DOHH2 (cell line): ENCODE data around the gene FN3KRP.

ENCODE experiments used
- EZH2phosphoT487 ChIP-seq: fragments of 200-600 bp; sonication (generic); IDR thresholded peaks from 2 replicates; pipeline ENCODE4 v1.6.1; 2017; ENCODE audit warnings: borderline replicate concordance, mild to moderate bottlenecking, antibody characterized with exemption, low read length, moderate library complexity, mixed read lengths
- TF ChIP-seq, protein P1 (sequence below): fragments of 200-600 bp; sonication (generic); IDR thresholded peaks from one replicate; pipeline ENCODE4 v1.5.1; 2014; ENCODE audit warnings: antibody characterized with exemption, mild to moderate bottlenecking, low read depth, low read length; ENCODE audit not compliant: poor library complexity, severe bottlenecking

DNA sequence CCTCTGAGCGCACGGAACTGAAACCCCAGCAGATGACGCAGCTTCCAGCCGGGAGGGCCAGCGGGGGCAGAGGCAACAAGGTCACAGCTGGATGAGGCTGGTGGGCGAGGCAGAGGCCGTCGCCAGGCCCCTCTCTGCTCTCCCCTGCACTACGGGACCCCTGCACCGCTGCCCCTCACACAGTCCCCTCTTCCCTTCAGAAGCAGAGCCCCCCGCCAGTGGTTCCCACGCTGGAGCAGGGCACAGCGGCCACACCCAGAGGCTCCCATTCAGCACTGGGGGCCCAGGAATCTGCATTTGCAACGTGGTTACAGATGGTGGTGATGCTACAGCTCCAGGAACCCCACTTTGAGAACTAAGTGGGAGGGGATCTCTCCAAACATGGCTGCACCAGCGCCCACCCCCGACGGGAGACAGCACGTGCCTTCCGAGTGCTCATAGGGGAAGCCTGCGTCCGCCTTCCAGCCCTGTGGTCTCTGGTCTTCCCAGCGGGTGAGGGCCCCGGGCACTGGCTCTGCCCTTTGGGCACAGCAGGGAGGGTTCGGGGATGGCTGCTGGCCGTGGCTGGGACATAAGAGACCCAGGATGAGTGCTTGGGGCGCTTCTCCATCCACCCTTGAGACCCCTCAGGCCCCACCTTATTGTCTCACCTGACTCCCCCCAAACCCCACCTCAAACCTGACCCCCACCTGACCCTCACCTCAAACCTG lies 13.3 kb upstream of the FN3KRP start:
- TF ChIP-seq, protein P1, sequence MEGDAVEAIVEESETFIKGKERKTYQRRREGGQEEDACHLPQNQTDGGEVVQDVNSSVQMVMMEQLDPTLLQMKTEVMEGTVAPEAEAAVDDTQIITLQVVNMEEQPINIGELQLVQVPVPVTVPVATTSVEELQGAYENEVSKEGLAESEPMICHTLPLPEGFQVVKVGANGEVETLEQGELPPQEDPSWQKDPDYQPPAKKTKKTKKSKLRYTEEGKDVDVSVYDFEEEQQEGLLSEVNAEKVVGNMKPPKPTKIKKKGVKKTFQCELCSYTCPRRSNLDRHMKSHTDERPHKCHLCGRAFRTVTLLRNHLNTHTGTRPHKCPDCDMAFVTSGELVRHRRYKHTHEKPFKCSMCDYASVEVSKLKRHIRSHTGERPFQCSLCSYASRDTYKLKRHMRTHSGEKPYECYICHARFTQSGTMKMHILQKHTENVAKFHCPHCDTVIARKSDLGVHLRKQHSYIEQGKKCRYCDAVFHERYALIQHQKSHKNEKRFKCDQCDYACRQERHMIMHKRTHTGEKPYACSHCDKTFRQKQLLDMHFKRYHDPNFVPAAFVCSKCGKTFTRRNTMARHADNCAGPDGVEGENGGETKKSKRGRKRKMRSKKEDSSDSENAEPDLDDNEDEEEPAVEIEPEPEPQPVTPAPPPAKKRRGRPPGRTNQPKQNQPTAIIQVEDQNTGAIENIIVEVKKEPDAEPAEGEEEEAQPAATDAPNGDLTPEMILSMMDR: no peak
- TF ChIP-seq EZH2phosphoT487: no peak
